Measurements from ENCODE around the gene THAP3. TPM values are rescaled to one million over a fixed set of nuclear protein-coding genes. Genes with fewer than 3 reads are reported as not detected.

The THAP3 gene
- total RNA-seq, 1 donor from 2014 or later: 22.1 TPM

DNA sequence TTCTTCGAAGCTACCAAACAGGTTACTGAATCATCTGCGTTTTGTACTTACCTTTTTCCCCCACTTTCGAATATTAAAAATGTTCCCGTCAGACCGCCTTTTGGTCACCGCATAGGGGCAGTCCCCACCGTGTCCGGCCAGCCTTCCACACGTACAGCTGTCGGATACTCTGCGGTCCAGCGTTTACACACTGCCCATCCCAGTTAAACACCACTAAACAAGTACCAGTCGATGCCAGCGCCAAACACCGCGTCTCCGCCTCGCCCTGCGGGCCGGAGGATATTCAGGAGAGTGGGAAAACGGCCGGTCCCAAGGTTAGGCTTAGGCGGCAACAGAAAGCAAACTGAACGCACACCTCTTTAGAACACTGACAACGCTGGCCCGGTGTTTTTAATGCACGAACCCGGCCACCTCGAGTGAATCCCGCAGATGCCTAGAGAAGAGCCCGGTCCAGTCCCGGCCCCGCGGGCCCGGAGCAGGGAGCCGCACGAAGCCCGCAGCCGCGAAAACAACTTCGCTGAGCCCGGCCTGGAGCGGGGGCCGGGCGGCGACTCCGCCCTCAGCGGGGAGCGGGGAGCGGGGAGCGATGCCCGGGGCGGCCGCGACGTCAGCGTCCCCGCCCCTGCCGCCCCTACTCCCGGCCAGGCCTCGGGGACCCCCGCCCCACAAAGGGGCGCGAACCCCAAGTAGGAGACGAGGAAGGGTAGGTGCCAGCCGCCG is 11.9 kb upstream of the THAP3 start:
- DNase-seq: peak; percentile 36

DNA sequence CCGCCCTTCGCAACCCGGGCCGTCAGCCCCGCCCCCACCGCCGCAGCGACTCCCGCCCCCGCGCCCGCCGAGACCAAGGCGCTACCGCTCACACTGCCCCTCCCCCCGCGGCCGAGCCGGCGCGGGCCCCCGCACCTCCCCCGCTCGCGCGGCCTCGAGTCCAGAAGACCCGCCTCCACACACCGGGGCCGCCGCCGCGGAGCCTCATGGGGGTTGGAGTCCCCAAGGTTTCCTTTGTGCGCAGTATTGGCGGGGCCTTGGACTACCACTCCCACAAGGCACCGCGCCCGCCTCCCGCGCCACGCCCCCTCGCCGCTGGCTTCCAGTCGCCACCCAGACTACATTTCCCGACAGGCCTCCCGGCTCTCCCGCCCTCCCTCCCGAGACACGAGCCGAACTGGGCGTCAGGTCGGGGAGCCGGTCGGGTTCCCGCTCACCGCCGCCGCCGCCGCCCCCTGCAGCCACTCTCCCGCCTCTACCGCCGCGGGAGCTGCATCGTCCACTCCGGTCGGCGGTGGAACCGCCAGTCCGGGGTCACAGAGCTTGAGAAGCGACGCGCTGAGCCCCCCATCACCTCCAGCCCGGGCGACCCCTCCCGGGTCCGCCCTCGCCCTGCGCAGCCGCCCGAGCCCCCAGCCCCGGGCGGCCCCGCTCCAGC is 11.2 kb upstream of the THAP3 start, which contains the start of gene PHF13:
TSS of gene PHF13 (plus strand) at position 371 of the 658 bp plus-strand sequence. CDS start 336 bp downstream, outside the sequence.
- peak; percentile 99 for DNase-seq

DNA sequence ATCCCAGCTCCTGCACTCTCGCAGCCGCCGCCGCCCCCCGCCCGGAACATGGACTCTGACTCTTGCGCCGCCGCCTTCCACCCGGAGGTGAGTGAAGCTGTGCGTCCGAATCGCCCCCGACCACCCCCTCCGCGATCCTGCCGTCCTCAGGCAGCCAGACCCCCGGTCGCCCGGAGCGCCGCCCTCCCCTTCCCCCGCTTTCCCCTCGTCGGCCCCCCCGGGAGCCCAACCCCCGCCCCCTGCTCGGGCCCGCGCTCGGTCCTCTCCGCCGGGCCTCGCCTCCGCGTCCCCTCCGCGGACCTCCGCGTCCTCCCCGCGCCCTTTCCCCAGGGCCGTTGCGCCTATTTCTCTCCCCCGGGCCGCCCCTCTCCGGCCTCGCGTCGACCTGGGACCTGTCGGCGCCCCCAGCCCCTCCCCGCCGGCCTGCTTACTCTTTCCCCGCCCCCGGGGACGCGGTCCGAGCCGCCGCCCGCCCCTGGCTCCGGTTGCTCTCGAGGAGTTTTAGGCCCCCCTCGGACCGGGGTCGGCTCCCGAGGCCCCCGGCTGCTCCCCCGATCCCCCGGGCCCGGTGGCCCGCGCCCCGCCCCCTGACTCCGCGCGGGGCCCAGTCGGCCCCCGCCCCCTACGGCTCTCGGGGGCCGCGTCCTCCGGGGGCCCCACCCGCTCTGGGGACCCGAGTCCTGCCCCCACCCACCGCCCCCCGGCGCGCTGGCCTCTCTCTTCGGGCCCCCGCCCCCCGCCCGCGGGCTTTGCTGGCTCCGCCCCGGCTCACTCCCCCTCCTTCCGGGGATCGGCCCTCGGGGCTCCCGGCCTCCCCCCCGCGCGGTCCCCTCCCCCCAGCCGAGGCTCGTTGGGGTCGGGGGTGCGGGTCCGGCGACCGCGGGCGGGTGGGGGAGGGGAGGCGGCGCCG is 10.4 kb upstream of the THAP3 start:
- no peak for DNase-seq

DNA sequence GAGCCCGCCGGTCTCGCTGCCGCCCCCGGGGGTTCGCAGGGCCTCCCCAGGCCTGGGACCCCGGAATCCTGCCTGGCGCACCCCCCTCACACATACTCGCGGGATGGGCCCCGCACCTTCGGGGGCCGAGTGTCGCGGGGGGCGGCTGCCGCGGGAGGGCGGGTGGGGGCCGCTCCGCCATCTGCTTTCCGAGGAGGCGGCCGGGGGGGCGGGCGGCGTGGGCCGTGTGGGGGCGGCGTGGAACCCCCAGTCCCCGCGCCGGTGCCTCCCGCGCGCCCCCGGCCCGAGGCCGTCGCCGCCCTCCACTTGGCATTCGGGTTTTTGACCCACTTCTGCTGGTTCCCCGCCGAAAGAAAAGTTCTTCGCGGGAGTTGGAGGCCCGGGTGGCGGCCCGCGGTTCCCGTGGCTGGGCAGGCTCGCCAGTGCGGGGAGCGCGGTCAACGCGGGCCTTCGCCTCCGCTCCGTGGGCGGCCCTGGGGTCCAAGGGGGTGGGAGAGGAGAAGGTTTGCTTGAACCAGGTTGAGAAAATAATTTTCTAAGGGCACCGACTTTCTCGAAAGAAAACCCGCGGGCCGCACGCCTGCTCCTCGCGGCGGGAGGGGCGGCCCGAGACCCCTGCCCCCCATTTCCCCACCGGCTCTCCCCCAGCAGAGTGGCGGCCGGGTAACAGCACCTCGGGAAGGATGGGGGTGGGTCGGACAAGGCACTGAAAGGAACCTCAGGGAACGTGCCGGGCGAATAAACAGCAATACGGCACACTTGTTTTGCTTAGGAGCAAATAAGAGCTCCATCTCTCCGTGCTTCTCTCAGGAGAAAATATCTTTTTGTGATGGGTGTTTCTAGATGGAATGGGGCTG is 9.5 kb upstream of the THAP3 start:
- DNase-seq: no peak

DNA sequence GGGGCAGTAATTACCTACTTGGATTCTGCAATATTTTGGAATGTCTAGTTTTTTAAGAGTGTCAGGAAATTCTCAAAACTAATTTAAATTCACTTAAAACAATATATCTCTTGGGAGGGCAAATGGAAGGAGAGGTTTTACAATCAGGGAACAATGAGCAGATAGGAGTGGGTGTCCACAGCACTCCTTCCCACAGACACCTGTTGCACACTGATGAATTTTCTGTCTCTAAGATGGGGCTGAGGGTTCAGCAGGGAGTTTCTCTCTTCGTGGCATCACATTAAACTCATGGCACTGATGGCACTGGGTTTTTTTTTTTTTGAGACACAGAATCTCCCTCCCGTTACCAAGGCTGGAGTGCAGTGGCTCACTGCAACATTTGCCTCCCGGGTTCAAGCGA is 5.6 kb upstream of the THAP3 start:
- DNase-seq: no peak

DNA sequence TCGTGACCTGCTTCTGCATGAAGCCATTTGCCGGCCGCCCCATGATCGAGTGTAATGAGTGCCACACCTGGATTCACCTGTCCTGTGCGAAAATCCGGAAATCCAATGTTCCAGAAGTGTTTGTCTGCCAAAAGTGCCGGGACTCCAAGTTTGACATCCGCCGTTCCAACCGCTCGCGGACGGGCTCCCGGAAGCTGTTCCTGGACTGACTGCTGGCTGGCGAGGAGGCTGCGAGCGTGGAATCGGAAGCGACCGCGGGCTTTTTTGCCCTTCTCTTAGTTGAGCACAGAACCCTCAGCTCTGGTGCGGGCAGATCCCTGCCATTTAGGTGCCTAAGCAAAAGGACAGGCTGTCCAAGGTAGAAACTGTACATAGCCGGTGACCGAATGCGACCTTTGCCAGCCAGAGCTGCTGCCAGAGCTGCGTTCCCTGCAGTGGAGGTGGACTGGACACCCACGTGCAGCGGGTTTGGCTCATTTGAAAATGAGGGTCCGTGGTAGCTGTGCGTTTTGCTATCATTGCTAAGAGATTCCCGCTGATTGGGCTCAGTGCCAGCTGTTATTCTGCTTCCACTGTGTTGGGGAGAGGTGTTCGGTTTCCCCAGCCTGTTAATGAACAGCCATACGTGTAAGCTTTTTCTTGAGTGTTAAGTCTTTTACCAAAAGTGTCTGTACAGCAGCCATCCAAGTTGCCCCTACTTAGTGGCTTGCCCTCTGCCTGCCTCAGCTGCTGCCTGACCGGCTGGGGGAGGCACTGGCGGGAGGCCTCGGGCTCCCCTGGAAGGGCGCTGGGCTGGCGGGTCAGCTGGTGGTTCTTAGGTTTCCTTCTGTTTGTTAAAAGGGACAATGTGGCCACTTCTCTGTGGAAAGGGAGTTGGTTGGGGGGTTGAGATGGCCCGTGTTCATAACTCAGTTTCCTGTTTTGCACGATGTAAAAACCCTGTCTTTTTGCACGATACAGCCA is 3.0 kb upstream of the THAP3 start:
- DNase-seq: no peak

DNA sequence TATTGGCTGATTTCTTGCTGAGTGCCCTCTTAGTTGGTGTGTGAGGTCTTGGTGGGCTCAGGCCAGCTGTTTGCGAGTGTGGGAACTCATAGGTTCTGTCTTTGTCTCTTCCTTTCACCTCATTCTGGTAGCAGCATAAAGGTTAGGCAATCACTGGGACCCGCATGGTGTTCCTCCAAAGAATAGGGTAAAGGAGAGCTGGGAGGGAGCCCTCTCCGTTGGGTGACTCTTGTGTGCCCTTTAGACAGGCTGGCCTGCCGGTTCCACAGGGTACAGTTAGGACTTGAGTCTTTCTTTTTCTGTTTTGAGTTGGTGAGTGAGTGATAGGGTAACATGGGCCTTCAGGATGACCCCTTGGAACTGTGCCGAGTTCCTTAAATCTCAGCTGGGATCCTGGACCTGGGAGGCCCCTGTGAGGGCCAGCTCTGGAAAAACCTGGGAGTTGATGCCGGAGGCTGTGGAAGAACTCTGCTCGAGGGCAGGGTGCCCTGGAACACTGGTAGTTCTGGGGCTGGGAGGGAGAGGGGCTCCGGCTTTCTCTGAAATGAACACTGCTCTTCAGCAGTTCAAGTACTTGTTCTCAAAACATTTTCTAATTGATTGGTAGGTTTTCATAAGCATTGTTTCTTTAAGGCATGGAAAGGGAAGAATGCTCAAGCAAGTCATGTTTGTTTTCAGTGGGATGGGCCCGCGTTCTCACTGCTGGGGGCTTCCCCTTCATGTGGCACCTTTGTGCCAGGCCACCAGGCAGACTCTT is 2.1 kb upstream of the THAP3 start:
- no peak for DNase-seq

DNA sequence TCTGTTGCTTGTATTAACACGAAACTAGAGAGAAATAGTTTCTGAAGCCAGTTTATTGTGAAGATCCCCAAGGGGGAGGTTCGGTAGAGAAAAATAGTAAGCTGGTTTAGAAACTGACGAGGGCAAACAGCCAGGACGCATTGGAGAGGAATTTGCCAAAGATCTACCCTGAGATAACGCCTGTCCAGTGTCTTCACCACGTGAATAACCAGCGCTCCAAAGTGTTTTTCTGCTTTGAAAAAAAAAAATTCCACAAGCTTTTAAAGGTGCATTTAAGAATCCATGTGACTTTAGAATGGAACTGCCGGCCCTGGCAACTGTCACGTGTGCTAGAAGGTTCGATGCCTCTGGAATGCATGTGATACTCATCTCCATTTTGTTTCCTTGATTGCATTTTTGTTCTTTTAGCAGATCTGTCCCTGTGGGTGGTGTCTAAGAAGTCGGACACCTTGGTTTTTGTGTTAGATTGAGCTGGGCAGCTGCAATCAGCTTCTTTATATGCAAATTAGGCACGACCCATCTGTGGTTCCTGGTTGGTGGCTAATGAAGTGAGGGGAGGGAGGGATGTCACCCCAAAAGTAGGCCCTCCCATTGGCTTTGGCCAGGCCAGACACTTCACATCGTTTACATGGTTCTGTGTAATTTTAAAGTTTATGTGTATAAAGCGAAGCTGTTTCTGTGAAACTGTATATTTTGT is 1.3 kb upstream of the THAP3 start:
- no peak for DNase-seq

DNA sequence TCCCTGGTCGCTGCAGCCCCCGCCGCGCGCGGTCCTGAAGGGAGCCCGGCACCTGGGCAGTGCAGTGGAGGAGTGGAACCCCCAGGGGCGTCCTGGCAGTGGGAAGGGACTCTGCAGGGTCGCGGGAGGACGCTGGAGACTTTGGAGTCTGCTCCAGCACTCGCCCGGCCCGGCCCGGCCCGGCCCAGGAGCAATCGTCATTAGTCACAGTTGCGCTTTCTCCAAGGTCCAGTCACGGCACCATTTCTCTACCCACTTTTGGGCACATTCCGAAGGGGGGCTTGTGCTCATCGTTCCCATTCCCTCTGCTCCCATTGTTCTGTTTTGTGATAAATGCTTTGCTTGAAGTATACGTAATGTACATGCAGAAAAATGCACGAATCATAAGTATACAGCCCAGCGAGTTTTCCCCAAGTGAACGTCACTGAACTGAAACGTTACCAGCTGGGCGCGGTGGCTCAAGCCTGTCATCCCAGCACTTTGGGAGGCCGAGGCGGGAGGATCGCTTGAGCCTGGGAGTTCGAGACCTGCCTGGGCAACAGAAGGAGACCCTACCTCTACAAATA is 999 bp downstream of the THAP3 start:
- DNase-seq: peak; percentile 28

DNA sequence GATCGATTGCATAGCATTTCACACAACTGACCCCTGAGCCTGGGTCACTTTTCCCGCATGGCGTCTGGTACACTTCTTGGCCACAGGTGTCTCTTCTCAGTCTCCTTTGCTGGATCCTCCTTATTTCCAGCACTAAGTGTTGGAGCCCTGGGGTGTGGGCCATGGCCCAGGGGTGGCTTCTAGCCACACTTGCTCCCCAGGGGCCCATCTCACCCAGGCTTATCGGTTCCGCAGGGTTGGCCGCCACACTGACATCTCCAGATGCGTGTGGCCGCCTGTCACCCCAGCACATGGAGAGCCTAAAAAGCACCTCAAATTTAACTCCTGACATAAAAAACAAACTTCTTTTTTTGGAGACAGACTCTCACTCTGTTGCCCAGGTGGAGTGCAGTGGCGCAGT is 2.4 kb downstream of the THAP3 start:
- DNase-seq: no peak

DNA sequence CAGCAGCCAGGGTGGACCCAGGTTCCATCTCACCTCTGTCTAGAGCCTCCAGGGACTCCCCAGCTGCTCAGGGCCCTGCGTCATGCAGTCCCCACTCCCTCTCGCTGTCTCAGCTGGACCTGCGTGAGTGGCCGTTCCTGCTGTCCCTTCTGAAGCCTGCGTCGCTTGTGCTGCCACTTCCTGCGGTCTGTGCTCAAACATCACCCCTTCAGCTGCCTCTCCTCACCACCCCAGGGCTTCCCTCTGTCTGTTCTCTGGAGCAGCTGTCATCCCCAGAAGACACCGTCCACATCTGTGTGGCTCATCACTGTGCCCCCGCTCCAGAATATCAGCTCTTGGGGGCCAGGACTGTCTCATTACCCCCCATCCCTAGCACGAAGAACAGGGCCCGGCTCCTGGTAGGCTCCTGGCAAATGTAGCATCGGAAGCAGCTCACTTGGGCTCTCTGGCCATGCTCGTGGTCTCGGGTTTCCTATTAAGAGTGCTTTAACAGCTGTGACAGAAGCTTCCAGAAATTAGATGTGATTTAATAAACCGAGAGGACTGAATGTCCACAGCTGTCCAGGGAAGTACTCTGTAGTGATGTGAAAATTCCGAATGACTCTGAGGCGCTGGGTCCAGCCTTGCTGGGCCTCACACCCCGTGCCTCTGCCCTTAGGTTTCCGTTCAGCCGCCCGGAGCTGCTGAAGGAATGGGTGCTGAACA is 3.3 kb downstream of the THAP3 start:
- DNase-seq: no peak

DNA sequence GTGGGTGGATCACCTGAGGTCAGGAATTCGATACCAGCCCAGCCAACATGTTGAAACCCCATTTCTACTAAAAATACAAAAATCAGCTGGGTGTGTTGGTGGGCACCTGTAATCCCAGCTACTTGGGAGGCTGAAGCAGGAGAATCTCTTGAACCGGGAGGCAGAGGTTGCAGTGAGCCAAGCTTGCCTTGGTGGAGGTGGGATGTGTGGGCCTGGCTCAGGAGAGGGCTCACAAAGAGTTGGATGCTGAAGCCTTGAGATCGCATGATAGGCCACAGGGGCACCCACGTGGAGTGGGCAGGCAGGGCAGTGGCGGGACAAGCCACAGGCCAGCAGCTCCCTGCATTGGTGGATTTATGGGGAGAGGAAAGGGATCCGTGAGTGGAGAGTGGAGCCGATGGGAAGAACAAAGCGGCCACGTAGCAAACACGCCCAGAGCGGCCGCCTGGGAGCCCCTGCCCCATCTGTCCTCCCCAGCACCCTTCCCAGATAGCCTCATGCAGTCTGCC is 4.4 kb downstream of the THAP3 start:
- DNase-seq: no peak

DNA sequence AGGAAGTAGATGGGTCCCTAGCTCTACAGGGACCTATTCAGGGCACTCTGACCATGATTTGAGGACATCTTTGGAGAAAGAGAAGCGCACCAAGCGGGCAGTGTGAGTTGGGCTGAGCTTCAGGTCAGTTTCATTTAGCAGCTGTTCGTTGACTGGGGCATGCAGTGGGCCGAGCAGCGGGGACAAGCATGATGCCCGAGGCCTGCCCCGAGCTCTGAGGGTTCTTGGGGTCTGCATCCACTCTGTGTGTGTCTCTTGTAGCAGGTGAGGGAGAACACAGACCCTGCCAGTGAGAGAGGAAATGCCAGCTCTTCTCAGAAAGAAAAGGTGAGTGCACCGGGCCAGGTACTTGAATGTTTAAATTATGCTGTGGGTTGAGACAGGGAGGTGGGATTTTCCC is 5.4 kb downstream of the THAP3 start:
- DNase-seq: no peak

DNA sequence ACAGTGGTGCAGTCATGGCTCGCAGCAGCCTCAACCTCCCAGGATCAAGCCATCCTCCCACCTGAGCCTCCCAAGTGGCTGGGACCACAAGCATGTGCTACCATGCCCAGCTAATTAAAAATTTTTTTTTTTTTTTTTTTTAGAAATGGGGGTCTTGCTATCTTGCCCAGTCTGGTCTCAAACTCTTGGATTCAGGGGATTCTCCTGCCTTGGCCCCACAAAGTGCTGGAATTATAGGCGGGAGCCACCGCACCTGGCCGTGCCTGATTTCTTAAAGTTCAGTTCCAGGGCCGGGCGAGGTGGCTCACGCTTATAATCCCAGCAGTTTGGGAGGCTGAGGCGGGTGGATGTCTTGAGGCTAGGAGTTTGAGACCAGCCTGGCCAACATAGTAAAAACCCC is 6.4 kb downstream of the THAP3 start:
- no peak for DNase-seq

DNA sequence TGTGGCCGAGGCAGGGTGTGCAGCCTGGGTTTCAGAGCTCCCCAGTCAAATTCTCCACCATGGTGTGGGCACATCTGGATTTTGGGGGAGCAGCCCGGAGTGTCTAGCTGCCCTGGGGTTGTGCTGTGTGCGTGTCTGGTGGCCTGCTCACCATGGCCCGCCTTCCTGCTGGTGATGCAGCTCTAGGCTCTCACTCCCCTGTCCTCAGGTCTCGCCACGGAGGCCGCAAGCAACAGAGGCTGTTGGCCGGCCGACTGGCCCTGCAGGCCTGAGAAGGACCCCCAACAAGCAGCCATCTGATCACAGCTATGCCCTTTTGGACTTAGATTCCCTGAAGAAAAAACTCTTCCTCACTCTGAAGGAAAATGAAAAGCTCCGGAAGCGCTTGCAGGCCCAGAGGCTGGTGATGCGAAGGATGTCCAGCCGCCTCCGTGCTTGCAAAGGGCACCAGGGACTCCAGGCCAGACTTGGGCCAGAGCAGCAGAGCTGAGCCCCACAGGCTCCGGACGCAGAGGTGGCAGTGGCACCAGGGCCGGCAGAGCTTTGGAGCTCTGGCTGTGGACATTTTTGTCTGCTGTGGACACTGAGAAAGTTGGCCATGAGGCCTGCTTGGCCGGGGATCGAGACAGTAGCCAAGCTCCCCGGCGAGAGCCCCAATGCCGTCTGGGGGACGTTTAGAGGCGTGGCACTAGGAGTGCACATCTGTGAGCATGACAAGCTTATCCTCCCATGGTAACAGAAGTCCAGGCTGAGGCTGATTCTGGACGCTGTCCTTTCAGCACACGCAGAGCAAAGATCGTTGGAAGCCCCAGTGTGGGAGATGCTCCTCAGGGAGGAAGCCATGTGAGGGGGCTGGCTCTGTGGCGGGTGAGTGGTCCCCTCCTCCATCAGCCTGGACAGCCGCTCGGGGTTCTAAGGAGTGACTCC is 8.2 kb downstream of the THAP3 start:
- no peak for DNase-seq

DNA sequence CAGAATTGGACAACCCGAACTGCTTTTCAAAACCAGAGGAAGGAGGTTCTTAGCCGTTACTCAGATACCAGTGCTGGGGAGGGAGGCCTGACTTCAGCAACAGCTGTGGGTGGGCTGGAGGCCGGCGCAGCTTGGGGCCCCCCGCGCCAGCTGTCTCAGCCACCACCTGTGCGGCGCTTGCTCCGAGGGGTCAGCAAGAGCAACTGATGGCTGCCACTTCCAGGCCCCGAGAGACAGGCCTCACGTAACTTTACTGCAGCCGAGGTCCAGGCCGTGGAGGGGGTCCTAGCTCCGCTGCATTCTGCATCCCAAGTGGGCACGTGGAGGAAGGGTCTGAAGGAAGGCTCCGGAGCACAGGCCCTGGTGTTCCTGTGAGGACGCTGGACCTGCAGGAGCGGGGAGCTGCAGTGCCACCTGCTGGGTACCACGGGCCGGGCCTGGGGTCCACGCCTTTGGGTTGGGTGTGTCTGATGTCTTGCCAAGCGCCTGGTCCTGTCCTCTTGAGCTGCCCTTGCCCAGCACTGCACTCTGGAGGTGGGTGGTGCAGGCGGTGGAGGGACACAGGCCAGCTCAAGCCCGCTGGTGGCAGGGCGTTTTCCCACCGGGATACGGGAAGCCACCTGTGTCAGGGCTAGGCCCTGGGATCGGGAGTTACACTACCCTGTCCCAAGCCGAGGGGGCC is 9.8 kb downstream of the THAP3 start:
- DNase-seq: no peak
